ENCODE data around the gene NKPD1.

Gene NKPD1

DNA sequence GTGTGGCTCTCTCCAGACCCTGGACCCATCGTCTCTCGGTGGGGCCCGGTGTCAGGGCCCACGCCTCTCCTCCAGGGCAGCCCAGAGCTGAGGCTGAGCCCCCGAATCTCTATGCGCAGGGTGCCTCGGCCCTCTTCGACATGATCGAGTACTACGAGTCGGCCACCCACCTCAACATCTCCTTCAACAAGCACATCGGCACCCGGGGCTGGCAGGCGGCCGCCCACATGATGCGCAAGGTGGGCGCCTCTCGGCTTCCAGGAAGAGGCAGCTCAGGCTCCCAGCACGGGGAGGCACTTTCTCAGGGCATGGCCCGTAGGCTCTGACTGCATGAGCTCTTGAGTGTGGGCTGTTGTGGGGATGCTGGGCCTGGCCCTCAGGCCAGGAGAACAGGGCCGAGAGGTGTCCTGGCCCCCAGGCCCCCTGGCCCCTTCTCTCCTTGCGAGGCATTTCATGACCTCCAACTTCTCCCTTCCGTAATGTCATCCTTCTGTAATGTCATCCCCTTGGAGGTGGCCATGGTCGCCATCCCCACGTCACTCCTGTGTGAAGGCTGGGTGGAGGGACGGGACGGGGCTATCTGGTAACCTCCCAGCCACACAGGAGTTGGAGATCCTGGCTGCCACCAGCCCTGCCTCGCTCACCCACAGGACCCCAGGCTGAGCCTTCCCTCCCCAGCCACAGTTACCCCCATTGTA lies 19.4 kb downstream of the NKPD1 start:
- in situ Hi-C loops (cut with HindIII; ENCODE audit: low sequenced_read_pairs) = no loop called here

DNA sequence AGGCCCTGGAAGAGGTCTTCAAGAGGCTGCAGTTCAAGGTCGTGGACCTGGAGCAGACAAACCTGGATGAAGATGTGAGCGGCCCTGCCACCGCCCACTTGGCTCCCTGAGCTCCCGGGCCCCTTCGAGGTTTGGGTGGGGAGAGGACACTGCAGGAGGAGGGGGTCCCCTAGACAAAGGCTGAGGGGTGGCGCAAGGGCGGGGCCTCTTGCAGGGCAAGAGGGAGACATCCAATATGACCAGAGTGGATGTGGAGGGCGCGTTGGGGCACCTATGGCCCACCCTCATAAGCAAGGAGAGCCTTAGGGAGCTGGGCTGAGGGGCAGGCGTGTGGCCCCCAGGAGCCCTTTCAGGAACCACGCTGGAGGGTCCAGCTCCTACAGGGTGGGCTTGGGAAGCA lies 20.2 kb downstream of the NKPD1 start:
- in situ Hi-C loops (cut with HindIII; ENCODE audit: low sequenced_read_pairs) = no loop called here

DNA sequence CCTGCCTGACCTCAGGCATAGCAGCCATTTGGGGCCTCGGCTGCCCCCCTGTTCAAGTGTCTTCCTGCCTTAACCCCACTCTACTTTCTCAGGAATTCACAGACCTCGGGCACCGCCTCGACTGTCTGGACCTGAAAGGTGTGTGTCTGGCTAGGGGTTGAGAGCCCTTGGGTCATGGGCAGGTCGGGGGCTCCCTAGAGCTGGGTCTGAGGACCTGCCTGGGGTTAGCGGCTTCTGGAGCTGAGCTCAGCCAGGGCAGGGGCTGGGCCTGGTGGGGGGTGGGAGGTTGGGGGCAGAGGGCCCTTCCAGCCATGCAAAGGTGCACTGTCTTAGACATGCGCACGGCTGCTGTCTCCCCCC lies 20.7 kb downstream of the NKPD1 start:
- in situ Hi-C loops (cut with HindIII; ENCODE audit: low sequenced_read_pairs) = no loop called here

DNA sequence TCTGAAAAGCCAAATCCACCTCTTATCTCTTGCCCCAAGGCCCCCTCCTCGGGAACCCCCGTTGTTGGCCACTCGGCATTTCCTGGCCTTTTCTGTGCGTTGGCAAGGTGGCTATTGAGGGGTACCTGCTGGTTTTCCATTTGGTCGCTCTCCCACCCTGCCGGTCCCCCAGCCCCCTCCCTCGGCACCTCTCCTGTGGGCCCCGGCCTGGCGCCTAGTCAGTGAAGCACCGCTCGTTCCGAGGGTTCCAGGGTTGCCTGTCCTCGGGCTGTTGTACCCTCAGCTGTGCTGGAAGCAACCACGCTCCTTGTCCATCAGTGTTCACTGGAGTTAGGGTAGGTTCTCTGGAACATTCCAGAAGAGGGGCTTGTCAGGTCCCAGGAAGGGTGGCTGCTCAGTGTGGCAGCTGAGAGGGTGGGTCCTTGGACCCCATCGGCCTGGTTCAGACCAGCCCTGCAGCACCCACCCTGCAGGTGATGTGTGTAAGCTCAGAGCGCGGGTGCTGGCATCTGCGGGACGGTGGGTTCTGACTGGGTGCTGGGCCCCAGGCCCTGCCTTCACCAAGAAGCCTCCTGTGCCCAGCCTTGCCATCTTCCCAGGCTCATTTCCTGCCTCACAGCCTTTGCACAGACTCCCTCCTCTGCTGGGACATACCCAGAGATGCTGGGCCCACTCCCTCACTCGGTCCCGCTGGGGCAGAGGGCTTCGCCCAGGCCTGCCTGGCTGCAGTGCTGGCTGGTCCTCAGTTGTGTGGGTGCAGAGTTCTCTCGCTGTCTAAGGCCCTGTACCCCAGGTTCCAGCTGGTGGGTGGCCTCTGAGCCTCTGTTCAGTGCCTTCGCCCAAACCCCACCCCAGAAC lies 21.3 kb downstream of the NKPD1 start:
- in situ Hi-C loops (cut with HindIII; ENCODE audit: low sequenced_read_pairs) = no loop called here

DNA sequence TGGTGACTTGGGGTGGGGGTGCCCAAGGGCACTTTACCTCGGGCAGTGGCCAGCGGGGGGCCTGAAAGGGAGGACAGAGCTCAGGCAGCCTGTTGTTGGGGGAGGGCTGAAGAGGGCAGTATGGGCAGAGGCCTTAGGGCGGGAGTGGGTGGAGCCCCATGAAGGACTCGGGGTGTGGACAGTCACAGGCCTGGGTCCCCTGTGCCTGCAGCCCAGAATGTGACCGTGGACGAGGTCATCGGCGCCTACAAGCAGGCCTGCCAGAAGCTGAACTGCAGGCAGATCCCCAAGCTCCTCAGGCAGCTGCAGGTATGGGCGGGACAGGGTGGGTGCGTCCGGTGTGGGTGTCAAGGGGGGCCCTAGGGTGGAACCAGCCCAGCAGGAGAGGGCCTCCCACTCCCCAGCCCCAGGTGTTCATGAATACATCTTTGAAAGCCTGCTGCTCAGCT lies 22.5 kb downstream of the NKPD1 start:
- in situ Hi-C loops (cut with HindIII; ENCODE audit: low sequenced_read_pairs) = no loop called here

DNA sequence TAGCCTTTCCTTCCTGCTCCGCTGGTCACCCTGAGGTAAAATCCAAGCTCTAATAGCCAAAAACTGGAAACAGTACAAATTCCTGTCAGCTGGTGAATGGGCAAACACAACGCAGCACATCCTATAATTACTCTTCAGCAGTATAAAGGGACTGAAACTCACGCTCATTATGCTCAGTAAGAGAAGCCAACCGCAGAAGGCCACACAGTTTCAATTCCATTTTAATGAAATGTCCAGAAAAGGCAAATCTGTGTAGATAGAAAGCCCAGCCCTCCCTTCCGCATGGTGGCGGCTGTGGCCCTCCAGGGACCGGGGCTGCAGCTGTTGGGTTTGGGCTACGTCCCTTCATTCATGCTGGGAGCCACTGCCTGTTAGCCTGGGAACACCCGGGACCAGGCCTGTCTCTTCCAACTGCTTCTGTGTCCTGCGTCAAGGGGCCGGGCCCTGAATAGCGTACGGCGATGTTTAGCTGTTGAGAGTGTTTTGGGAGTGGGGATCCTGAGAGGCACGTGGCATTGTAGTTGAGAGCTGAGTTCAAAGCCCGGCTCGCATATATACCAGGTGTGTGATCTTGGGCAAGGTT lies 23.5 kb downstream of the NKPD1 start:
- in situ Hi-C loops (cut with HindIII; ENCODE audit: low sequenced_read_pairs) = no loop called here

DNA sequence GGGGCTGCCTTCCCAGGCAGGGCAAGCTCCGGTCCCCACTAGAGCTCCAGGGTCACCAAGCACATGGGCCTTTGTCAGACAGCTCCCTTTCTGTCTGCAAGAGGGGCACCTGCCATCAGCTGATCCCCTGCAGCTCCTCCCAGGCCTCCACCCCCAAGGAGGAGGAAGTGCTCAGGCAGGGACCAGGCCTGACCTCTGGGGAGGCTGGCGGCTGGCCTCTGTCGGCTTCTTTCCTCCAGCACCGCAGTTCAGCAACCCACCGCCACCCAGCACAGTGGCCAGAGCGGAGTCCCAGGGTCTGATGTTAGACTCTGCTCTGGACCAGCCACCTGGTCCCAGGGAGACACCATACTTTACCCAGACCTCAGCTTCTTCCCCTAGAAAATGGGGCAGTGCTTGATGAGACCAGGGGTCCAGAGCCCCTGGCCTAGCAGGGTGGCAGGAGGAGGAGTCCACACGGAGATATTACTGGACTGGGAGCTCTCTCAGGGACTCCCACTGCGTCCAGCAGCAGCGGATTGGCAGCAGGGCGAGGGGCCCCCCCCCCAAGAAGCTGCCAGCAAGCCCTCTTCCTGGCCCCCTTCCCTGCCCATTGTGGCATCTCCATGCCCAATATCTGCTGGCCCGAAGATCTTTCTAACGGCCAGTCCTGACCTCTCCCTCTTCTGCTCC lies 24.1 kb downstream of the NKPD1 start:
- in situ Hi-C loops (cut with HindIII; ENCODE audit: low sequenced_read_pairs) = no loop called here

DNA sequence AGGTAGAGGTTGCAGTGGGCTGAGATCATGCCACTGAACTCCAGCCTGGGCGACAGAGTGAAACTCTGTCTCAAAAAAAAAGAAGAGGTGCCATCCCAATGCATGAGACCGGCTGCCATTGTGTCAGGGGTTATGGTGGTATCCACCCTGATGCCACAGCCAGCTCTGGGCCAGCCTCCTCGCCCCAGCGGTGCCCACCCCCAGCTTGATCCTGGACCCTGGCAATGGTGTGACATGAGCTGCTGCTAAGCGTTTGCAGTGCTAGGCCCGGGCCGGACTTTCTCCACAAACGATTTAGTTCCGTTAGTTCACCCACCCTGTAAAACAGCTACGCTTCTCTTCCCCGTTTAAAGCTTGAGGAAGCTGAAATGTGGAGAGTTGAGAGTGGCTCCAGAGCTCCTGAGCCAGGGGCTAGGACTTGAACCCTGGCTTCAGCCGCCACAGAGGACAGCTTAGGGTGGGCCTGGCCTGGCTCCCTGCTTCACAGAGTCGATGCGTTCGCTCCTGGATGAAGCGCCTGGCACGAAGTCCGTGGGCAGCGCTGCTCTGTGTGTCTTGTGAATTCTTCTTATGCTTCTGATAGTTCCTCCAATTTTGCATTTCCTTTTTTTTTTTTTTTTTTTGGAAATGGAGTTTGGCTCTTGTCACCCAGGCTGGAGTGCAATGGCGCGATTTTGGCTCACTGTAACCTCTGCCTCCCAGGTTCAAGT lies 25.5 kb downstream of the NKPD1 start:
- in situ Hi-C loops (cut with HindIII; ENCODE audit: low sequenced_read_pairs) = no loop called here

DNA sequence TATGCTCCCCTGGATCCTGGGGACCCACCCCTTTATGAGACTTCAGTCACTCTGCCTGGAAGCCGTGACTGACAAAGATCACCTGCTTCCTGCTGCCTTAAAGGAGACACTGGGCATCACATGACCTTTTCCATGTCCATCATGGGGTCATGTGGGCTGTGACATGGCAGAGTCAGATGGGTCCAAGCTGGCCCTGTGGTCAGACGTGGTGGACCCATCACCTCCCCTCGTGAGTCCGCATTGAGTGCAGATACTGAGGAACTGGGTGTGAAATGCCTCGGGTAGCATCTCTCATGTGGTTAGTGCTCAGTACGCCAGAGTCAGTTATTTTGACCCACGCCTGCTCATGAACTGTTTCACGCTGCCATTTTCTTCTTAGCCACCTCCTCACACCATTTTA lies 27.1 kb downstream of the NKPD1 start:
- in situ Hi-C loops (cut with HindIII; ENCODE audit: low sequenced_read_pairs) = no loop called here

DNA sequence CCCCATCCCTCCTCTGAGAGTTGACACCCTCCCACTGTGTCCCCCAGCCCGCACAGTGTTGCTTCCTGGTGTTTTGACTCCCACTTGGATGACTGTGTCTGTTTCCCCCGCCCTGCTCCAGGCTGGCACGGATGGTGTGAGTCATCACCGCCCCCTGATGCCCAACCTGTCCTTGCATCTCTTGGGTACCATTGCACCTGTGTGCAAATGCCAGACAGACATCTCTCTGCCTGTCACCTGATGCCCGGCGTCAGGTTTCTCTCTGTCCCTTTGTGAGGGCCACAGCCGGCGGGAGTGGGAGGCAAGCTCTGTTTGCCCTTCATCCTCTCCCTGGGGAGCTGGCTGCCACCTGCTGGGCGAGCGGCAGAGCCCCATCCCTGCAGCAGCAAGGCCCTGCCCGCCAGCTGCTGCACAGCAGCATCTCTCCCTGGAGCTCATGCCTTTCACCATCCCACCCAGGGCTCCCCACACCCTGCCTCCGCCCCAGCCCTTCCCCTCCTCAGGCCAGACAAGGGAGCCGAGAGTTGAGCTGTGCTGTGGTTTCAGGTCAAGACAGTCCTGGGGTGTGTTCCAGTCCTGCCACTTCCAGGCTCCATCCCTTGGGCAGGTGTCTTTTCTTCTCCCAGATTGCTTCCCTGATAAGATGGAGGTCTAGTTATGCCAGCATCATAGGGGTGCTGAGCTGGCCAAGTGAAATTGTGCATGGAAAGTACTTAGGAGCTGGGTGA lies 29.7 kb downstream of the NKPD1 start:
- in situ Hi-C loops (cut with HindIII; ENCODE audit: low sequenced_read_pairs) = no loop called here

DNA sequence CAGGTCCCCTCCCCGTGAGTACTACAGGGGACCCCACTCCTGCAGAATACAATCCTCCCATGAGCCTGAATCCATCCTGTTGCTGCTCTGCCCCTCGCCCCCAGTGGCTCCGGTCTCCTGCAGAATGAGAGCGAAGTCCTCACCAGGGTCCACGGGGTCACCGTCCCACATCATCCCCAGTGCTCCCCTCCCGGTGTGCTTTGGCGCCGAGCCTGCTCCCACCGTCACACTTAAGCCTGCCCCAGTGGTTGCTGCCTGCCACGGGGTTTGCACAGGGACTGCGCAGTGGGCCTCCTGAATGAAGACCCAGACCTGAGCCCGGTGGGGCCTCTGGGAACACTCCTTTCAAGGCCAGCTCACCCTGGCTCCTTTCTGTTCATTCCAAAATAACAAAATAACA lies 30.5 kb downstream of the NKPD1 start:
- in situ Hi-C loops (cut with HindIII; ENCODE audit: low sequenced_read_pairs) = no loop called here

DNA sequence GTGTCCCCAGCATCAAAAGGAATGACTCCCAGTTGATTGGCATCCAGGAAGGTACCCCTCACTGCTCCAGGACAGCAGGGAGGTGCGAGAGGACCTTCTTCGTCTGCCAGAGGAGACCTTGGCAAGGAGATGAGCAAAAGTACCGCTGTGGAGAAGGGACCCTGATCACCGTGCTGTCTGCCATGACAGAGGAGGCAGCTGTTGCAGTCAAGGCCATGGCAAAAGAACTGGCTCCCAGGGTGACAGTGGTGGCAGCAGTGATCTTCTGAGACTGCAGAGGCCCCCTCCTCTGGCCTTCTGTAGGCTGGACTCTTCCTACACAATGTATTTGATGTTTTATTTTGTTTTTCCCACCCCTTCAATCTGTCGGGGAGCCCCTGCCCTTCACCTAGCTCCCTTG lies 32.0 kb downstream of the NKPD1 start:
- in situ Hi-C loops (cut with HindIII; ENCODE audit: low sequenced_read_pairs) = no loop called here

DNA sequence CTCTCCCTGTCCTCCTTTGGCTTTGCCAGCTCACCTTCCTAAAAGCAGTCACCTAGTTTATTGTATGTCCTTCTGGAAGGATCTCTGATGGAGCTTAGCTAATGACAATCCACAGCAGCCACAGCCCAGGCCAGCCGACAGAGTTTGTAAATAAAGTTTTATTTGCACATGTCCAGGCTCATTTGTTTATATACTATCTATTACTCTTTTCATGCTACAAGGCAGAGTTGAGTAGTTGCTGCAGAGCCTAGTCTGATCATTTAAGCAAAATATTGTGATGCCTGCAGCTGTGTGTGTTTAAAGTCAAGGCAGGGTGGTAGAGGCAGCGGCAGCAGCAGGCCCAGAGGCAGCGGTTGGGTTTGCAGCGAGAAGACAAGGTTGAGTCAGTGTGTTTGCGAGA lies 32.6 kb downstream of the NKPD1 start:
- in situ Hi-C loops (cut with HindIII; ENCODE audit: low sequenced_read_pairs) = no loop called here

DNA sequence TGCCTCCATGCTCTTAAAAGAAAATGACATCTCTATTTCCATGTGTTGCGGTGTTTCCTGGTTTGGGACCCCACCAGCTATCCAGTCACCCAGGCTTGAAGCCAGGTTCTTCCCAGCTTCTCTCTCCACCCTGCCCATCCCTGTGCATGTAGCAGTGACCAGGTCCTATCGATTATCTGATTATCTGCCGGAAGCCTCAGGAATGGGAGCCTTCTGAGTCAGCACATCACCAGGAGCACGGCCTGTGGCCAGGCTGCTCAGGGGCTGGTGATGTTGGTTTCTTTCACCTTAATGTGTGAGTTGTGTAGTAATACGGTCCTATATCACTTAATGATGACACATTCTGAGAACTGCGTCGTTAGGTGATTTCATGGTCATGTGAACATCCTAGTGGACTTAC lies 34.1 kb downstream of the NKPD1 start:
- in situ Hi-C loops (cut with HindIII; ENCODE audit: low sequenced_read_pairs) = no loop called here

DNA sequence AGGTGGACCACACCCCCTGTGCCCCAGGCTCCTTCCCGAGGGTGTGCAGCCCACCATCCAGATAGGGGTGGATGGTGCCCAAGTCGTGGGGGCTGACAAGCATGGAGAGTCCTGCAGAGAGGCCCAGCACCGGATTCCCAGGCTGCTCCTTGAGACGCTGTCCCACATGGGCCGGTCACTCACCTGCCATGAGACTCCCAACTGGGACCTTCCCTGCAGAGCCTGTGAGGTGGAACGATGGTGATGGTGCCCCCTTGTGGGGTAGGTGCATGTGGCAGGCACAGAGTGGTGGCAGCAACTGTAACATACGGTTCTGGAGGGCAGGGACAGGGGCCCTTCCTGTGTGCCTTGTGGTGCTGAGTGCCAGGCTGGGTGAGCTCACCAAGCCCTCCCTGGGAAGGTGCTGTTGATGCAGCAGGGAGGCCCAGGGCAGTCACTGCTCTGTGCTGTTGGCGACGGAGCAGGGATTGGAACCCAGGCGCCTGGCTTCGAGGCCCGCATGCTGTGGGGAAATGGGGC lies 34.7 kb downstream of the NKPD1 start:
- in situ Hi-C loops (cut with HindIII; ENCODE audit: low sequenced_read_pairs) = no loop called here

DNA sequence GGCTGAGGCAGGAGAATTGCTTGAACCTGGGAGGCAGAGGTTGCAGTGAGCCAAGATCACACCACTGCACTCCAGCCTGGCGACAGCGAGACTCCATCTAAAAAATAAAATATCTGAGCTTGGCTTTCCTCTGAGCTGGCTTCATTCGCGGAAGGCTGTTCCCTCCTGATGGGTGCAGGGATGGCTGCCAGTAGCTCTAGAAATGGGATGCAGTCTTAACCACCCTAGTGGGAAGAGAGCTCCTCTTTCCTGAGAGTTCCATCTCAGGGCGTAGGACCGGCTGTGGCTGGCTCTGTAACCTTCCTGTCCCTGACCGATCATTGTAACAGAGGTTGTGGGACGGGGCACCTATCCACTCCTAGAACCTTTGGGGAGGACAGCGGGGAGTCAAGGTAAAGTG lies 35.4 kb downstream of the NKPD1 start:
- in situ Hi-C loops (cut with HindIII; ENCODE audit: low sequenced_read_pairs) = no loop called here

DNA sequence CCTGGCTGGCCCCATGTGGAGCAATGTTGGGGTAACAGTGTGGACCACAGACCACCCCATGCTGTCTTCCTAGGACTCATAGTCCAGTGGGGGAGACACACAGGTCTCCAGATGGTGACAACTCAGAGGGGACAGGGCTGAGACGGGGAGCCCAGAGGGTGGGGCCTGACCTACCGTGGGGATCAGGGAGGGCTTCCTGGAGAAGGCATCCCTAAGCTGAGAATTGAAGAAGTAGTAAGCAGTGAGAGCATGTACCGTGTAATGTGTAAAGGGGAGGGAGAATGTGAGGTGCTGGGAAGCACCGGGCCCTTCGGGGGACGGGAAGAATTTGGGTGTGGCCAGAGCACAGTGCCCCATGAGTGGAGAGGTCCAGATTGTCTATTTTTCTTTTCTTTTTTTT lies 36.8 kb downstream of the NKPD1 start:
- in situ Hi-C loops (cut with HindIII; ENCODE audit: low sequenced_read_pairs) = no loop called here

DNA sequence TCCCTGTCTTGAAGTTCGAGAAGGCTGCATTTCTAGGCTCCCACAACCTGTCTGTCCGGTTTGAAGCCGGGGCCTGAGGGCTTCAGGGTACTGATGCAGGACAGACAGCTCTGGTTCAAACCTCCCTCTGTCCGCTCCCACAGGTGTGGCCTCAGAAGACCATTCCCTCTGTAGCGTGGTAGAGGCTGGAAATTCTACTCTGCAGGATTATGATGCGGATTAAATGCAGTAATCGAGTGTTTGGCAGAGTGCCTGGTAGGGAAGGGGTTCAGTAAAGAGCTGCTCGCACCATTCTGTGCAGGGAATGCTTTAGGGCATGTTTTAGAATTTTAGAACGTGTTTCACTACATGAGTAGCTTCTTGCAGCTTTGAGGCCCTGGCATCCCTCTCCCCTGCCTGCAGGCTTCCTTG lies 37.3 kb downstream of the NKPD1 start:
- in situ Hi-C loops (cut with HindIII; ENCODE audit: low sequenced_read_pairs) = no loop called here

DNA sequence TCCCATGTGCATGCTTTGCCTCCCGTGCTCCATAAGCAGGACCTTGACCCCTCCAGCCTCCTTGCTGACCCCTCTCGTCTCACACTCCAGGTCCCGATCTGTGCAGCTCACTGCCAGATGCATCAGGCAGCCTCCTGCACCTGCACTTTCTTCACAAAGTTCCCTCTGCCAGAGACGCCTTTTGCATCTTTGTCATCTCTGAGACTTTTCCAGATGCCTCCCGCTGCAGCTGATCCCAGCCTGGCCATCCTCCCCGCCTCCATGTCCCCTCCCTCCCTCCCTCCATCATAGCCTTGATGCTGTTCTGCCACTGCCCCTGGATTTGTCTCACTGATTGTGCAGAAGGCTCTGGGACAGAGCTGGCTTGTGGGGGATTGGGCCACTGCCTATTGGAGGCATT lies 38.0 kb downstream of the NKPD1 start:
- in situ Hi-C loops (cut with HindIII; ENCODE audit: low sequenced_read_pairs) = no loop called here

DNA sequence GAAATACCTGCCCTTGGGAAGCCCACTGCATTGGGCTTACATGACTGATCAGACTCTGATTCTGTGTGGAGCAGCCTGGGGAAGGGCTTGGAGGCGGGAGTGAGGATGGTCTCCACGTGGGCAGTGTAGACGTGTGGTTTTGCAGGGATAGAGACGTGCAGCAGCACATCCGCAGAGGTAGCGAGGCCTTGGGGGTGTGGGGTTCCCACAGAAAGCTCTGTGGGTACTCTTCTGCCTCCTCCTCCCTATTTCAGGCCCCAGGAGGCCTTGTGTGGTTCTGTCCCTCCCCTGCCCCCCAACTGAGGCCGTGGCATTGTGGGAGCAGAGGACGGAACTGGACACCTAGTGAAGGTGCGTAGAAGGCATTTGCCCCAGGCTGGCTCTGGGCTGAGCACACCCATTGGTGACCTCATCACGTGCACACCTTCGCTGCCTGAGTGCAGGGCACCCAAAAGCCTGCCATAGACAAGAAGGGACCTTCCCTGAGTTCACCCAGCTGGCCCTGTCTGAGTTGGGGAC lies 38.9 kb downstream of the NKPD1 start:
- in situ Hi-C loops (cut with HindIII; ENCODE audit: low sequenced_read_pairs) = no loop called here
